Astrocyte of the hippocampus (primary cell): ENCODE results near the gene IL19.
"Not testable (repeated sequence)": the region's sequence is repeated elsewhere in the genome, so short reads cannot be mapped to it uniquely, and the experiment has no call there.

Source experiments
- DNase-seq: peaks from one replicate; pipeline ENCODE4 v3.0.0; 2011; ENCODE audit warnings: low read depth, low spot score

Gene IL19

DNA sequence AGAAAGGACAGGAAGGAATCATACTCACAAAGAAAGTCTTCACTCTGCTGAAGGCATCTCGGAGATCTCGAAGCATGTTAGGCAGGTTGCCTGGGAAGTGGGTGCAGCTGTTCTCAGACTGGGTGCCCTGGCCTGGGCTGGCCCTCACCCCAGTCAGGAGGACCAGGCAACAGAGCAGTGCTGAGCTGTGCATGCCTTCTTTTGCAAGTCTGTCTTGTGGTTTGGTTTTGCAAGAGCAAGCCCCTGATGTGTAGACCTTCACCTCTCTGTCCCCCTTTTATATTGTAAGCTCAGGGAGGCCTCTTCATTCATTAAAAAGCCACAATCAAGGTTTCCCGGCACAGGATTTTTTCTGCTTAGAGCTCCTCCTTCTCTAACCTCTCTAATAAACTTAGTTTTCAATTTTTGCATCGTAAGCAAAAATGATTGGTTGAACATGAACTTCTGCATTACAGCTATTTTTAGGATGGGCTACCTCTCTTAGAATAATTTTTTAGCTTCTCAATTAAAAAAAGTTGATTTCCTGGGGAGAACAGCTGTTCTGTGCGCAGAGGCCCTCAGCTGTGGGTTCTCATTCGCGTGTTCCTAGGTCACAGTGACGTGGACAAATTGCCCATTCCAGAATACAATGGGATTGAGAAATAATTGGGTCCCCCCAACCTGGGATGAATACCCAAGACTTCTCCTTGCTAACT lies 1.8 kb downstream of the IL19 start, which contains the start of gene IL10:
IL10 (minus strand) TSS at position 252 of the 695 bp plus-strand sequence; CDS start at position 193, 59 bp downstream.
- DNase-seq, result no peak

DNA sequence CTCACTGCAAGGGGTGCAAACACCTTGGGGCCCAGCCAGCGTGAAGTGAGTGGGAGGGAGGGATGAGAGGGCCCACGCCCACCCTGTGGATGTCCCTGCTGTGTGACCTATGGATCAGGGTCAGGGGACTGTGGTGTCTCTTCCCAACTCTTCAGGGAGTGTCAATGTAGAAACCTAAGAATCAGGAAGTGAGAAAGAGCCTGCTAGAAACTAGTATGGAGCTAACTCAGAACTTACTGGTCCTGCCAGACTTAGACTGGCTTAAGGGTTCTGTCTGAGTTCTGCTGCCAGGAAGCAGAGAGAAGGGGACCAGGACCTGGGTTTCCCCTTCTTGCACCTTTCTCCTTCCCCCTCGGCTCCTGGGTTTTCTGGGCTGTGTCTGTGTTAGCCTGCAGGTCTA lies 3.5 kb downstream of the IL19 start:
- DNase-seq, result no peak

DNA sequence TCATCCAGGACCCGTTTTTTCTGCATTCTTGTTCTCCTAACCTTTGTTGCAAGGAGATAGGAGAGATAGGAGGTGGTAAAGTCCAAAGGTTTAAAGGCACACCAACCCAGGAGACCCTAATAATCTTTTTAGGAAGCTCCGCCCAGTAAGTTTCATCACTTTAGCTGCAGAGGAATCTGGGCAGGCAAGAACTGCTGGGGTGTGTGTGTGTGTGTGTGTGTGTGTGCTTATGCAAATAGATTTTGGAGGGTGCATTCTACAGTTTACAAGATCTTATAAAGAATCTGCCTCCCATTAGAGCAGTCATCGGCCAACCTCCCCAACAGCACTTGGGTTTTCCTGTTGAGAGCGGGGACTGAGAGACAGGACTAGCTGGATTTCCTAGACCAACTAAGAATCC lies 5.7 kb downstream of the IL19 start:
- DNase-seq, result no peak

DNA sequence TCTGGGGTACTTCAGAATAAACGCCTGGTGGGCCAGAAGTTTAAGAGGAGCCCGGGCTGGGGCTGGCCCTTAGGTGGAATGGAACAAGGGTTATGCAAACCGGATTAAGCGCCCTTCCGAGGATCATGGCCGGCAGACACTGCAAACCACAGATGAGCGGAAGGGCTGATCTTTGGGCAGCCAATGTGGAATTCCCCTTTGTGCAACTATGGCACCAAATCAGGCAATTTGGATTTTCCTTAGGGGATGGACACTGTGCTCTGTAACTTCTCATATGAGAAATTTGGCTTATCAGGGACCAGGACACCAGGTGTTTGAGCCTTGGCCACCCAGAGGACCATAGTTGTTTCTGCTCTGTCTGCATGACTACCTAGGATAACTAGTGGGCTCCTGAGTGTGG lies 7.5 kb downstream of the IL19 start:
- DNase-seq, result no peak

DNA sequence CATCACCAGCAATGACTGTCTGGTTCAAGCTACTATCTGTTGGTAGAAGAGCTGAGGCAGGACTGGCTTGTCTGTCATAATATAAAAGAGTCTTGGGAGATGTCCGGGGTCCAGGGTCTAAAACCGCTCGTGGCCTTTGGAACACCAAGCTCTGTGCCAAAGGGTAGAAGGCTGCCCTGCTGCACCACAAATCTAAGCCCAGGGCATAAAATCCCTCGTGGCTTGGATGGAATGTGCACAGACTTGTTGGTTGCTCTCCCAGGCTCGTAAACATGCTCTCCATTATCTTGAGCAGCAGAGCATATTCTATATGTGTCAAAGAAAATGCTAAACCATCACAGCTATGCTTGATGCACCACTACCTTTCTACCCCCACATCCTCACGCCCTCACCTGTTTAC lies 8.3 kb downstream of the IL19 start:
- not testable (repeated sequence) for DNase-seq

DNA sequence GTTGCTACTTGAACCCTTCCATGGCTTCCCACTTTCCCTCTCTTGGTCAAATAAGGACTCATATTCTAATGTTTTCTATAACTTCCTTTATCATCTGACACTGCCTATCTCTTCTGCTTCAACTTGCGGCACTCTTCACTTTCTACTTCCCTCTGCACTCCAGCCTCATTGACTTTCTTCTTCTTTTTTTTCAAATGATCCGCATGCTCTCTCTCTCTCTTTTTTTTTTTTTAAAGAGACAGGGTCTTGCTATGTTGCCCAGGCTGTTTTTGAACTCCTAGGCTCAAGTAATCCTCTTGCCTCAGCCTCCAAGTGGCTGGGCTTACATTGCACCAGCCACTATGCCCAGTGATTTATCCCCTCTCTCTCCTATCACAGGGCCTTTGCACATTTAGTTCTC lies 9.1 kb downstream of the IL19 start:
- no peak for DNase-seq

DNA sequence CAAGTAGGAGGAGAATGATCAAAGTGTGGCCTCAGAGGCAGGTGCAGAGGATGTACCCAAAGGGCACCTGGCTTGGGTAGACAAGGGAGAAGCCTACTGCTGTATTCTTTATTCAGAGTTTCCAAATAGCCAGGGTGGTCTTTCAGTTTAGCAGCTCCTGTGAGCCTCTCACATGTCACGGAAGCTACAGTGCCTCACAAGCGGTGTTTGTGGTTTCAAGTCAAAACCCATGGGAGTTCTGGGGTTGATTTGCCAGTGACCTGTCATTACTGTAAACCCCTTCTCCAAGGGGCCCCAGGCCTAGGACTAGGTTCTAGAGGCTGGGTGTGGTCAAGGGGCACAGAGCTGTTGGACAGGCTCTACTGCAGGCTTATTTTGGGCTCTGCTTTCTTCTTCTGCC lies 11.9 kb downstream of the IL19 start:
- DNase-seq, result no peak

DNA sequence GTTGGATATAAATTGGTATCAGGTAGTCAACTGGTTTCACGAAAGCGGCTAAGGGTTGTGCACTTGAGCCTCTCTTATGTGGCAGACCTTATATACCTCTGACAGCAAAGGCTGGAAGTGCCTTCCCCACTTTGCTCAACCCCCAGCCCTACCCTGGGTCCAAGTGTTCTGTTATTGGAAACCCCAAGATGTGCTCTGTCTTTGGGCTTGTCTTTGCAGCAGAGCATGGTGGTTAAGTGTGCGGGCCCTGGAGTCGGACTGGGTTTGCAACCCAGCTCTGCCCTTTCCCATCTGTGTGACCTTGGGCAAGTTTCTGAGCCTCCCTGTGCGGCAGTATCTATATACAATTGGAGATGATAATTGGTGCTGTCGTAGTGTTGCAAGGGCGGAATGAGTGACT lies 12.9 kb downstream of the IL19 start:
- DNase-seq, result no peak

DNA sequence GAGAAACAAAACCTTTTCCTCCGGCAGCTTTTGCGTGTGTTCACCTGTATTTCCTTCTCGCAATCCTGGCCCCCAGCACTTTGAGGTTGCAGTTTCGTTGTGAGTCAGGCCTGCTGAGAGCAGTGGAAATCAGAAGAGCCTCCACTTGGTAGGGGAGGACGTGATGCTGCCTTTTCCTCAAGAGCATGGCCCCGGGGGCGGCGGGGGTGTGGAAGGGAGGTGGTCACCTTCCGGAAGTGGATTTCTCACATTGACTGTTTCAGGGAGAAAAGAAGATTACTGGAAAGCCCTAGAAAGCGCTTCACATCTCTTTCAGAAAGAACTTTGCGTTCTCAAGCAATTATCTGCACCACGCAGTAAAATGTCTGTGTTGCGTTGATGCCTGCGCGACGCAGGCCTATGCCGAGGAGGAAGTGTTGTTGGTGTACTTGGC lies 13.9 kb downstream of the IL19 start:
- no peak for DNase-seq

DNA sequence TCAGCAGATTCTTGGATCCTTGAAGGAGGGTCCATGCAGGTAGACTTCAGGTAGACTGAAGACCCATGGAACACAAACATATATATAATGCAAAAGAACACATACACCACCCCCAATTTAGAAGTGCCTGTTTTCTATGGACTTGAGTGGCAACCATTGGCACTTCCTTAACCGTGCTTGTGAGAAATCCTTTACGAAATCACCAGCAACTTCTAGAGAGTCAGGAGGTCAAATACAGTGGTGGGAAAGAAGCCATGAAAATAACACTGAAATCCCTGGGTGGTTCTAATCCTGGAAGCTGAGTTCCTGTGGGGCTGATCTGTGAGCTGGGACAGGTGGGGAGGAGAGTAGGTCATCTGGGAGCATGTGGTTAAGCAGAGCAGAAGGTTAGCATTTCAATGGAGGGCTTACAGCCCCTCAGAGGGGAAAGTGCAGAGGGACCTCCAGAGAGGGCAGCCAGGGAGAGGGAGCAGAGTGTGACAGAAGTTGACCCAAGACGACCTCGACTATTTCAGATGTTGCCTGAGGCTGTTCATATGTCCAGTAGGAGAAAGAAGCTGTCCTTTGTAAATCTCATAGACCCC lies 14.7 kb downstream of the IL19 start:
- DNase-seq, result no peak

DNA sequence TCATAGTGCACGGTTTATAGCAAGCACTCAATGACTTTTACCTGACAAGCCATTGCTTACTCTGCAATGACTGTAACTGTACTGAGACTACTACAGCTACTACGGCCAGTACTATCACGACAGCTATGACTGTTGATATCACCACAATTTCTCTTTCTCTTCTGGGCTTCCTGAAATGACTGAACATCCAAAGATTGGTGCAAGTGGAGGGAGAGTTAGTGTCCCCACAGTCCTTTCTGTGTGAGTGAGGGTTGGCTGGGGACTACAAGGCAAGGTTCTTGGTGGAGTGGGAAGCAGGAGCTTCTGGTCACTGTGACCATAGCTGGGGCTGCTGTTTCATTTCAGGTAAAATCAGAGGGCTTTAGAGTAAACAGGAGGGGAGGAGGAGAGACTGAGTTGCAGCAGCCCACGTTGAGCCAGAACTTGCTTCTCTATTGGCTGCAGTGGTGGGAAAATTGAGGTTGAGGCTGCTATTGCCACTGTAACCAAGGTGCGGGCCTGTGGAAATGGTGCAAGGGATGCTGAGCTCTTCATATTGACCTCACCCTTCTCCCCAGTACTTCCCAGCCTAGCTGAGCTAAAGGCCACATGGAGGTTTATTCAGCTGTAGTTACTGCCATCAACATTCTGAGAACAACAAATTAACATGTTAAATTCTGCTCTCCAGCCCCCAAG lies 15.8 kb downstream of the IL19 start:
- DNase-seq, result no peak

DNA sequence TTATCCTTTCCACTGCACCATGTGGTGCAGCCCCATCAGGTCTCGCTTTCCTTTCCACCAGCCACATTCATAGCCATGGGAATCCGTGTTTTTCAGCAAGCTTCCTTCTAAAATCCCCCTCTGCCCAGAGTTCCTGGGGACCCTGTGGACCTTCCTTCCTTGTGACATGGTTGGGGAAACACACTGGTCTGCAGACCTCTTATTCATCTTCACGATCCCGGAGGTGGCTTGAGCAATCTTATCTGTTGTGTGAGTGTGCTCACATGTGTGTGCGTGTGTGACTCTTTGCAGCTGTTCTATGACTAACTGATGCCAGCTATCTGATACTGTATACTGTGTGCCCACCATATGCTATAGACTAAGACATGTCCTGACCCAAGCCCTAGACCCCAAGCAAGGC lies 17.3 kb downstream of the IL19 start:
- no peak for DNase-seq

DNA sequence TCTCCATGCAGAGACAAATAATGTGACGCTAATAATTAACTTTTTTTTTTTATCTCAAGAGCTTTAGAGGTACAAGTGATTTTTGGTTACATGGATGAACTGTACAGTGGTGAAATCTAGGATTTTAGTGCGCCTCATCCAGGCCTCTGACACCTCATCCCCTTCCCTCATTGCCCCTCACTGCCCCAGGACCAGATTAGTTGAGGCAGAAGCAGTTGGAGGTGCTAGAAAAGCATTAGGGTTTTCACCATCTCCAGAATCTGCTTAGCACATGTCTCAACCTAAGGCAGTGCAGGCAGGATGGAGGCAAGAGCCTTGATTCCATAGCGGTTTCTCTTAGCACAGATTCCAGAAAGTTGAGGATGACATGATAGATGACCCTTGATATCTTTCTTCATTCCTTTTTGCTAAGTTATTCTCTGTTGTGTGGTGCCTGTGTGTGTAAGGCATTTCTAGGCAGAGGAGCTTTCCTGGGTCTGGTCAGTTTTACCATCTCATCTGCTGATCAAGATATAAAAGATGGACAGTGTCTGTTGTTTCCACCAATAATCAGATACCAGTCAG lies 18.0 kb downstream of the IL19 start:
- no peak for DNase-seq

DNA sequence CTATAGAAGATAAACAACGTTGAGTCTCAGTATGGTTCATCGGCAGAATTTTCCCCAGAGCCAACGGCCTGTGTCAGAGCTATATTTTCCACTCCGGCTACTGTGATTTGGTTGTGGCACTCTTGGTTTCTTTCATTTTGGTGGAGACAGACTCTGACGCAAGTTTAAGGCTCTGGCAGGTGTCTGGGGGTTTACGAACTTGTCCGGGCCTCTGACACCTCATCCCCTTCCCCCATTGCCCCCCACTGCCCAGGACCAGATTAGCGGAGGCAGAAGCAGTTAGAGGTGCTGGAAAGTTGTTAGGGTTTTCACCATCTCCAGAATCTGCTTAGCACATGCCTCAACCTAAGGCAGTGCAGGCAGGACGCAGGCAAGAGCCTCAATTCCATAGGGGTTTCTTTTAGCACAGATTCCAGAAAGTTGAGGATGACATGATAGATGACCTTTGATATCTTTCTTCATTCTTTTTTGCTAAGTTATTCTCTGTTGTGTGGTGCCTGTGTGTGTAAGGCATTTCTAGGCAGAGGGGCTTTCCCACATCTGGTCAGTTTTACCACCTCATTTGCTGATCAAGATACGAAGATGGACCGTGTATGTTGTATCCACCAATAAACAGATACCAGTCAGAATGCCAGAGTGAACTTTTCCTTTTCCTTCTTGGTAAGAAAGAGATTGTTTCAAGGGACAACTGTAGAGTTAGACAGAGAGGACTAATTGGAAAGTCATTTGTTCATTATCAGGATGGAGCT lies 20.1 kb downstream of the IL19 start:
- no peak for DNase-seq

DNA sequence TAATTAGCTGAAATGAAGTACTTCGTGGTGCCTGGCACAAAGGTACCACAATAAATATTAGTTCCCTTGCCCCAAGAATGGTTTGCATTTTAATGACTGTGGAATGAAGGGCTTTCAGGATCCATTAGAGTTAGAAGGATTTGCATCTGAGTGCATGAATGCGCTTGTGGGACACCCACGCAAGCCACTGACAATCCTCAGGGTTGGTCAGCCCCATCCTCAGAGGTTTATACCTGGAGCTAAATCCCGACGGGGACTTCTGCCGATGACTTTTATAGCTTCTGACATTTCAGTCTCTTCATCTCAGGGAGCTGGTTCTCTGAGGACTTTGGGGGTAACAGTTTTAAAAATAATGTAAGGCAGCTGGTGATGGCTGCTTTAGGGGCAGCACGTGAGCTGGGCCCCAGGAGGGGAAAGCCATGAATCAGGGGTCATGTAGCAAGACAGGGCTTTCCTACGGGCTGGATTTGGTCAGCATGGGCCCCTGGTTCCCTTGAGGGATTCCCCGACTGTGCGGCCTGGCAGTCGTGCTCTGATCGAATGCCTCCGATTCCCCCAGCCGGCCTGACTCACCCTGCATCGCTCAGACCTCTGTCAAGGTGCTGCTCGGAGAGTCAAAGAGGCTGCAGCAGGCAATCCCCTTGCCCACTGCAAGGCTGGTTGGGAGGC lies 22.5 kb downstream of the IL19 start:
- no peak for DNase-seq

DNA sequence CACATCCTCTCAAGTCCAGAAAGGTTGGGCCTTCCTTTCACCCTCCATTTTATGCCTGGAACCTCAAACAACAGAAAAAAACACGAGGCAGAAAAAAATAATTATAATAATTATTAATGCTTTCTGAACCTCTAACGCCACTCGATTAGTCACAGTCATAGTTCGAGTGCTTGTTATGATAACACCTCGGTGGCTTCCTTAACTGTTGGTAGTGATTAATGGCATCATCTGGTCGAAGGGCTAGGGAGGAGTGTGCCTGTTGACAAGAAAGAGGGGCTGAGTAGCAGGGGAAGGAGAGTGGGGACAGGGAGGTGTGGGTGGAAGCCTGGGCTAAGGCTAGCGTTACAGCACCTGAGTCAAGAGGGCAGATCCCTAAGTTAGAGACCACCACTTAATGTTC lies 23.0 kb downstream of the IL19 start:
- DNase-seq, result no peak

DNA sequence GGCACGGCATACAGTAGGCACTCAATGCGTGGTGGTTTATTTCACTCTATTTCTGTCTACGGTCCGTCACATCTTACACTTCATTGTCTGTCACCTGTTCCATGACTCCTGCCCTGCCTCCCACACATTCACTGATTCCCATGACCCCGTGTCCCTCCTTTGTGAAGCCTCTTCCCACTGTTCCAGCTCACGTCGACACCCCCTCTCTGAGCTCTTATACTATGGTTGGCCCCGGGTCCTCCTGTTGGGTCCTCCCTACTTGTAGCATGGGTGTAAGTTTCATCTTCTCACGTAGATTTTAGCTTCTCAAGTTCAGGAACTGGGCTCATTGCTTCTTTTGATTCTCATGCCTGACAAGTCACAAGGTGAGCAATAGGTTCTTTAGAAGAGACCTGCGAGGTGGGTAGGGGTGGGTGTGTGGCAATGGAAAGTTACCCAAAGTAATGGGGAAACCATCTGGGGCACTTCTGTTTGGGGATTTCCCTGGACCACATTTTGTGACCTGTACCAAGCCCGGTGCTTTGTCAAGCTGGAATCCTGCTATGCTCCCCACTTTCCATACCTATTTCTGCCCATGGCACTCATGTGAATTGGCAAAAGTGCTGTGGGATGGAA lies 23.8 kb downstream of the IL19 start:
- no peak for DNase-seq

DNA sequence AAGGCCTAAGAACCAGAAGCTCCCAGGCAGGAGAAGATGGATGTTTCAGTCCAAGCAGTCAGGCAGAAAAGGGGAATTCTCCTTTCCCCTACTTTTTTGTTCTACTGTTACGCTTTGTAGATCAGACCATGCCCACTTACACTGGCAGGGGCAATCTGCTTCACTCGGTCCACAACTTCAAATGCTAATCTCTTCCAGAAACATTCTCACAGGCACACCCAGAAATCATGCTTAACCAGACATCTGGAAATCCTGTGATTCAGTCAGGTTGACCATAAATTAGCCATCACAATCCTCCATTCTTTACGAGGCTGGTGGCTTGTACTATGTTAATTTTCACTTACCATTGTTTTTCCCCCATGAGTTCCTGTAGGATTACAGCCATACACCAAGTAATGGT lies 25.5 kb downstream of the IL19 start:
- DNase-seq, result no peak

DNA sequence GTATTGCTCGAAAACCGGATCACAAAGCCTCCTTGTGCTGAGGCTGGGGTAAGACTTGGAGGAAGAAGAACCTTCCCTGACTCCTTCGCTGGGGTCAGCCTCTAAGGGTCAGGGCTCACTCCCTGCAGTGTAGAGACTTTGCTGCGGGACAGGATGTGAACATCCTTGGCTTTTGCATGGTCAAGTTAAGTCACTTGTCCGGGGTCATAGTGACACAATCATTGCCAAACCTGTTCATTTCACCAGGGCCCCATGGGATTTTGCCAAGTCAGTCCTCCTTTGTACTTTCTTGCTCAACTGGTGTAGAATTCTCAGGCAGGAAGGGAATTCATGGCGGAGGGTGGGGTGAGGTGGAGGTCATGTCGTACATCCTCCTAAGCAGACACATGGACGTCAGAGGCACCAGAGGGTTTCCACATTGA lies 26.4 kb downstream of the IL19 start:
- no peak for DNase-seq

DNA sequence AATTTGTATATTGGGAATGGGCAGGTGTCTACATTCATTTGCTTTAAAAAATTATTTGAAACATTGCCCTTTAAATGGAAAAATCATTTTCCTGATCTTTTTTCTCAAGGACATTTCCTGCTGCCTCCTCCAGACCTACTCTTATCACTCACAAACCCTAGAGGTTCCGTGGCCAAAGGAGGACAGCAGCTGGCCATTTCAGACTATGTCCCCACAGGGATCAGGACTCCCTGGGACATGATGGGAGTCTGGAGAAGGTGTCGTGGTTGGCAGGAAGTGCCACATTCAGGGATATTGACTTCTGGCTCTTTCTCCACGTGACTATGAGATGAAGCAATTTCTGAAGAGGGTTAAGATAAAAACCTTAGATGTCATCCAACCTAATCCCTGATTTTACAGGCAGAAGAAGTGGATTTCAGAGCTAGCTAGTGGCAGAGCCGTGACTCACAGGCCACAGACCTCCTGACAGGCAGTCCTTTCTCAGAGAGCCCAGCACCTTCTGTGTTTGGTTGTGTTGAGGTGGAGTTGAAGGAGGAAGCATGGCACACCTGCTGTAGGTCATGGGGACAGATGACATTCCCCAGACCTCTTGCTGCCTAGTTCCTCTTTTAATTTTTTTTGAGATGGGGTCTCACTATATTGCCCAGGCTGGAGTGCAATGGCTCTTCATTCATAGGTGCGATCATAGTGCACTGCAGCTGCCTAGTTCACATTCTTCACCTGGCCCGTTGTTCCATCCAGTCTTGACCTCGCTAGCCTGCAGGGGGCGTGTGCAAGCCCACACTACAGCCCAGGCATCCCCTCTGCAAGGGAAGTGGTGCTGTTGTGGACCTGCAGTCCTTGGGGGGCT lies 27.2 kb downstream of the IL19 start:
- DNase-seq, result no peak
